Coronary artery (tissue), 2 donors: ENCODE data around the gene EFNA5.

Experiments used
- DNase-seq: peaks from one replicate; pipeline ENCODE4 v3.0.0-alpha.2; 2017; ENCODE audit warnings: low spot score
- H3K27ac ChIP-seq, 2 donors: fragments of 200-600 bp; sonication (generic); one replicate each; pipeline ENCODE4 v1.5.1; 2016 to 2019
- H3K4me3 ChIP-seq: fragments of 200-600 bp; sonication (generic); 2 replicates; pipeline ENCODE4 v1.5.1; 2016; ENCODE audit warnings: mild to moderate bottlenecking, moderate library complexity
- CTCF ChIP-seq: fragments of 200-600 bp; sonication (generic); IDR thresholded peaks from one replicate; pipeline ENCODE4 v1.5.1; 2019; ENCODE audit warnings: antibody characterized with exemption

EFNA5 gene

DNA sequence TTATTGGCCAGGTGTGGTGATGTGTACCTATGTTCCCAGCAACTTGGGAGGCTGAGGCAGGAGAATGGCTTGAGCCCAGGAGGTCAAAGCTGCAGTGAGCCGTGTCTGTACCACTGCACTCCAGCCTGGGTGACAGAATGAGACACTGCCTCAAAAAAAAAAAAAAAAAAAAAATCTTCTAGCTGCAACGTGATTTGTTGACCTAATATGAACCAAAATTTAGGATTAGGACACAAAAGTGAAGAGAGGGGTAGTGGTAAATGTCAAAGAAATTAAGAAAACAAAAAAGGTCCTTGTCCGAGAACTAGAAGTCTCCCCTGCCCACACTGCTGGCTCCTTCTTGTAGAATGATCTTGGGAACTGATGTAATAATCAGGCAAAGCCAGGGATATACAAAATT, 272.0 kb downstream of the EFNA5 start:
- H3K4me3 ChIP-seq: no peak overlapping the region

GRCh38 chr5:107396351-107396690, 274.4 kb downstream of the EFNA5 start:
- DNase-seq: no peak
- Histone ChIP-seq H3K27ac (no peak overlapping the region), H3K4me3 (no peak overlapping the region)
- TF ChIP-seq CTCF: no peak

More for the DNA sequence above, 272.0 kb downstream of the EFNA5 start:
- no peak overlapping the region for H3K27ac ChIP-seq
- TF ChIP-seq CTCF: no peak
- DNase-seq: no peak

- Histone ChIP-seq H3K27ac (no peak overlapping the region), H3K4me3 (no peak overlapping the region)
- DNase-seq: no peak
- TF ChIP-seq CTCF: no peak
Measured at GRCh38 chr5:107395632-107396350, 274.9 kb downstream of the EFNA5 start.

GRCh38 chr5:107393851-107394250, 276.9 kb downstream of the EFNA5 start:
- Histone ChIP-seq H3K4me3 (no peak overlapping the region), H3K27ac (no peak overlapping the region)
- DNase-seq: no peak
- no peak for TF ChIP-seq CTCF

DNA sequence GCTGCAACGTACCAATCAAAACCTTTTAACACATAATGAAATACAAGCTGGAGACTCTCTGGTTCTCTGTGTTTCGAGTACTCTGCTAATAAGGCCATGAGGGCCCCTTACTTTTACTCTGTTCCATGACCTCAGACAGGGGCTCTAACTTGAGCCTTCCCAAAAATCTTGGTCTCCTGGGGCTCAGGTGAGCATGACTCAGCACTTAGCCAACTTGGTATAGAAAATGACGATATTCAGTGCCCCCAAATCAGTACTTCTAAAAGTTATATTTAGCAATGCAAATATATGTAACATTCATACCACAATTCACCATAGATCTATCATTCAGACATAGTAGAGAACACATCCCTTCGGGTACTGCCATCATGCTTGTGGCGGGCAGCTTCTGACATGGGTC, 278.9 kb downstream of the EFNA5 start:
- Histone ChIP-seq H3K27ac (no peak overlapping the region), H3K4me3 (no peak overlapping the region)
- no peak for DNase-seq
- no peak for TF ChIP-seq CTCF

- DNase-seq: no peak
- Histone ChIP-seq H3K27ac (no peak overlapping the region), H3K4me3 (no peak overlapping the region)
- TF ChIP-seq CTCF: no peak
Measured at GRCh38 chr5:107389775-107390148, 281.0 kb downstream of the EFNA5 start.

- no peak overlapping the region for H3K27ac ChIP-seq
Measured at GRCh38 chr5:107389130-107389774, 281.5 kb downstream of the EFNA5 start.

More at GRCh38 chr5:107389130-107389774, 281.5 kb downstream of the EFNA5 start:
- no peak for TF ChIP-seq CTCF
- DNase-seq: no peak
- no peak overlapping the region for H3K4me3 ChIP-seq
